HepG2 (cell line): ENCODE measurements around the gene CTNND1. TPM values are rescaled to one million over a fixed set of nuclear protein-coding genes. Genes with fewer than 3 reads are reported as not detected.

Experiments used
- CENPT ChIP-seq: sonication (generic); formaldehyde crosslinking; IDR thresholded peaks from 2 replicates; pipeline ENCODE4 v1.8.0; 2022; ENCODE audit warnings: low read depth, mild to moderate bottlenecking, moderate library complexity, missing genetic modification reagents
- FOXP4 ChIP-seq: sonication (generic); formaldehyde crosslinking; IDR thresholded peaks from 2 replicates; pipeline ENCODE4 v1.4.0; 2020; ENCODE audit warnings: missing genetic modification reagents
- GLMP ChIP-seq: sonication (generic); formaldehyde crosslinking; IDR thresholded peaks from 2 replicates; pipeline ENCODE4 v1.9.0; 2021; ENCODE audit warnings: missing genetic modification reagents, mild to moderate bottlenecking, borderline replicate concordance
- HMGA1 ChIP-seq: sonication (generic); formaldehyde crosslinking; conservative IDR thresholded peaks from 2 replicates; pipeline ENCODE4 v1.4.0; 2020; ENCODE audit warnings: missing genetic modification reagents
- IRF2 ChIP-seq: IDR thresholded peaks from 2 replicates; pipeline ENCODE4 v1.6.1; 2018; ENCODE audit warnings: missing genetic modification reagents, missing compliant biosample characterization
- IRX3 ChIP-seq: sonication (generic); formaldehyde crosslinking; IDR thresholded peaks from 2 replicates; pipeline ENCODE4 v1.8.1; 2023; ENCODE audit warnings: mild to moderate bottlenecking, low read depth, missing genetic modification reagents, borderline replicate concordance
- NR3C1 ChIP-seq: sonication (generic); formaldehyde crosslinking; IDR thresholded peaks from 2 replicates; pipeline ENCODE4 v1.4.0; 2020; ENCODE audit warnings: missing genetic modification reagents
- PHB2 ChIP-seq: fragments of 450-650 bp; IDR thresholded peaks from 2 replicates; pipeline ENCODE4 v1.6.1; 2018; ENCODE audit not compliant: partially characterized antibody
- PHF20 ChIP-seq: sonication (generic); formaldehyde crosslinking; IDR thresholded peaks from 2 replicates; pipeline ENCODE4 v1.5.0; 2020; ENCODE audit warnings: mild to moderate bottlenecking, missing genetic modification reagents
- SATB2 ChIP-seq: sonication (generic); formaldehyde crosslinking; IDR thresholded peaks from 2 replicates; pipeline ENCODE4 v1.5.0; 2020; ENCODE audit warnings: missing genetic modification reagents
- SYNCRIP ChIP-seq: fragments of 200-400 bp; formaldehyde crosslinking; IDR thresholded peaks from 2 replicates; pipeline ENCODE4 v1.6.1; 2018; ENCODE audit warnings: mild to moderate bottlenecking, low read depth, low read length; ENCODE audit not compliant: insufficient read depth
- TEAD2 ChIP-seq: sonication (generic); formaldehyde crosslinking; IDR thresholded peaks from 2 replicates; pipeline ENCODE4 v1.9.0; 2021; ENCODE audit warnings: missing genetic modification reagents
- ZFP91 ChIP-seq: sonication (generic); formaldehyde crosslinking; IDR thresholded peaks from 2 replicates; pipeline ENCODE4 v1.9.0; 2022; ENCODE audit warnings: missing genetic modification reagents, mild to moderate bottlenecking, borderline replicate concordance
- ZGPAT ChIP-seq: IDR thresholded peaks from 2 replicates; pipeline ENCODE4 v1.6.1; 2016; ENCODE audit warnings: mild to moderate bottlenecking
- ZNF770 ChIP-seq: sonication (generic); formaldehyde crosslinking; IDR thresholded peaks from 2 replicates; pipeline ENCODE4 v1.5.0; 2020; ENCODE audit warnings: mild to moderate bottlenecking, missing genetic modification reagents
- ZNF792 ChIP-seq: IDR thresholded peaks from 2 replicates; pipeline ENCODE4 v1.6.1; 2016
- ZNF878 ChIP-seq: sonication (generic); formaldehyde crosslinking; IDR thresholded peaks from 2 replicates; pipeline ENCODE4 v1.8.1; 2023; ENCODE audit warnings: mild to moderate bottlenecking, missing genetic modification reagents, moderate library complexity
- polyA plus RNA-seq, 8 experiments: library from polyadenylated mRNA; depleted of rRNA in 3 of 8; stranded (reverse) in 7 of 8; unstranded in 1 of 8; fragments of >200 nt; fragmentation: Illumina TruSeq in 4 of 8; extraction: Trizol in 4 of 8; gene quantifications; 2 replicates each; pipeline versions ENCODE4 v1.2.1 to v1.2.3, GENCODE V29; 2011 to 2016; ENCODE audit warnings: low read depth in 4 of 8, missing spikeins in 1 of 8, mixed read lengths in 1 of 8; ENCODE audit not compliant: insufficient read depth in 1 of 8
- total RNA-seq, 5 experiments: library from RNA; depleted of rRNA; stranded (reverse); fragments of >200 nt; fragmentation: Illumina TruSeq; extraction: Trizol; gene quantifications; 2 replicates each; pipeline ENCODE4 v1.2.3, GENCODE V29; 2016; ENCODE audit warnings: low read depth in 1 of 5

Gene CTNND1
- total and polyA plus RNA-seq, 2 of the 13 experiments (the other 11 are each of a cell fraction or from before 2014, with no cell fraction given), result 117 to 128 TPM

- TF ChIP-seq GLMP (CRISPR knock-in tag), result no peak
- no peak for TF ChIP-seq SATB2 (CRISPR knock-in tag)
- TF ChIP-seq ZNF770 (CRISPR knock-in tag), result no peak
- no peak; the same call in none of the 2 replicates for TF ChIP-seq ZGPAT (CRISPR knock-in tag)
- no peak for TF ChIP-seq CENPT (CRISPR knock-in tag)
- TF ChIP-seq FOXP4, result 0 out of 2 replicates have a peak, but pooled peaks have one; percentile 3
- TF ChIP-seq TEAD2 (CRISPR knock-in tag), result no peak
- no peak for TF ChIP-seq IRX3 (CRISPR knock-in tag)
- no peak for TF ChIP-seq HMGA1 (CRISPR knock-in tag)
- peak; percentile 89 for TF ChIP-seq PHF20
- peak; percentile 76 for TF ChIP-seq ZFP91 (CRISPR knock-in tag)
- TF ChIP-seq PHB2, result no peak
- TF ChIP-seq ZNF792, result no peak
- peak; percentile 7; the same call in 1 of the 2 replicates for TF ChIP-seq IRF2 (CRISPR knock-in tag)
- TF ChIP-seq SYNCRIP, result no peak
- TF ChIP-seq ZNF878, result no peak
- no peak for TF ChIP-seq NR3C1 (CRISPR knock-in tag)
Measured at GRCh38 chr11:57712256-57713150, 49.1 kb upstream of the CTNND1 start, which contains the start of gene TMX2 (continued).
